Thoracic aorta (tissue), 2 donors: Measurements from ENCODE around the gene TTLL3. TPM values are rescaled to one million over a fixed set of nuclear protein-coding genes. Genes with fewer than 3 reads are reported as not detected.
"Not testable (repeated sequence)": the region's sequence is repeated elsewhere in the genome, so short reads cannot be mapped to it uniquely, and the experiment has no call there.

ENCODE experiments used
- ATAC-seq: fragments of 150-250 bp; one replicate; pipeline ENCODE4 v1.8.0; 2017; ENCODE audit warnings: low read depth; ENCODE audit not compliant: insufficient number of reproducible peaks, low FRiP score
- DNase-seq: peaks from one replicate; pipeline ENCODE4 v3.0.0-alpha.2; 2020; ENCODE audit warnings: low spot score
- H3K27ac ChIP-seq, 2 donors: fragments of 200-600 bp; sonication (generic); 1 replicate in 1 of 2; 2 replicates in 1 of 2; pipeline ENCODE4 v1.5.1; 2016; ENCODE audit warnings: mild to moderate bottlenecking in 2 of 2, moderate library complexity in 2 of 2
- H3K27me3 ChIP-seq: fragments of 200-600 bp; sonication (generic); replicated peaks from 2 replicates; pipeline ENCODE4 v1.6.0; 2016; ENCODE audit warnings: mild to moderate bottlenecking; ENCODE audit not compliant: insufficient read depth
- H3K36me3 ChIP-seq: fragments of 200-600 bp; sonication (generic); one replicate; pipeline ENCODE4 v1.5.1; 2016
- H3K4me1 ChIP-seq, 2 donors: fragments of 200-600 bp; sonication (generic); 1 replicate in 1 of 2; 2 replicates in 1 of 2; pipeline versions ENCODE4 v1.5.1 to v1.6.0; 2016; ENCODE audit warnings: low read depth in 2 of 2, mild to moderate bottlenecking in 1 of 2; ENCODE audit not compliant: control insufficient read depth in 1 of 2
- H3K4me3 ChIP-seq: fragments of 200-600 bp; sonication (generic); 2 replicates; pipeline ENCODE4 v1.5.1; 2016; ENCODE audit warnings: mild to moderate bottlenecking
- H3K9me3 ChIP-seq: fragments of 200-600 bp; sonication (generic); 2 replicates; pipeline ENCODE4 v1.5.1; 2016
- total RNA-seq, 2 donors: library from RNA; depleted of rRNA; stranded (reverse); fragments of >200 nt; gene quantifications; one replicate each; pipeline versions ENCODE4 v1.1.0 to v1.2.3, GENCODE V29; 2016
- TF ChIP-seq, protein P1 (sequence below): fragments of 200-600 bp; sonication (generic); IDR thresholded peaks from one replicate; pipeline ENCODE4 v1.5.1; 2019; ENCODE audit warnings: antibody characterized with exemption

Gene TTLL3
- total RNA-seq, 2 donors from 2014 or later: 77.0 to 91.9 TPM

DNA sequence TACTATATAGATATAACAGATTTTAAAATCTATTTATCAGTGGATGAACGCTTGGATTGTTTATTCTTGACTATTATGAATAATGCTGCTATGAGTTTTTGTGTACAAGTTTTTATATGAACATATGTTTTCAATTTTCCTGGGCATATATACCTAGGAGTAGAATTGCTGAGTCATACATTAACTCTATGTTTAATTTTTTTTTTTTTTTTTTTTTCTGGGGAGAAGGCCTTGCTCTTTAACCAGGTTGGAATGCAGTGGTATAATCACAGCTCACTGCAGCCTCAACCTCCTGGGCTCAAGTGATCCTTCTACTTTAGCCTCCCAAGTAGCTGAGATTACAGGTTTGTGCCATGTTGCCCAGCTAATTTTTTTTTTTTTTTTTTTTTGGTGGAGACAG lies 60.9 kb downstream of the TTLL3 start:
- DNase-seq (no peak), ATAC-seq (no peak)
- Histone ChIP-seq H3K27ac (no peak overlapping the region), H3K36me3 (no peaks in the 10 kb centered on the region), H3K4me1 (peaks cover 3 to 10% of the 10 kb centered on the region in 2 donors), H3K27me3 (no peaks in the 10 kb centered on the region), H3K4me3 (no peak overlapping the region), H3K9me3 (no peaks in the 10 kb centered on the region)
- TF ChIP-seq, protein P1, sequence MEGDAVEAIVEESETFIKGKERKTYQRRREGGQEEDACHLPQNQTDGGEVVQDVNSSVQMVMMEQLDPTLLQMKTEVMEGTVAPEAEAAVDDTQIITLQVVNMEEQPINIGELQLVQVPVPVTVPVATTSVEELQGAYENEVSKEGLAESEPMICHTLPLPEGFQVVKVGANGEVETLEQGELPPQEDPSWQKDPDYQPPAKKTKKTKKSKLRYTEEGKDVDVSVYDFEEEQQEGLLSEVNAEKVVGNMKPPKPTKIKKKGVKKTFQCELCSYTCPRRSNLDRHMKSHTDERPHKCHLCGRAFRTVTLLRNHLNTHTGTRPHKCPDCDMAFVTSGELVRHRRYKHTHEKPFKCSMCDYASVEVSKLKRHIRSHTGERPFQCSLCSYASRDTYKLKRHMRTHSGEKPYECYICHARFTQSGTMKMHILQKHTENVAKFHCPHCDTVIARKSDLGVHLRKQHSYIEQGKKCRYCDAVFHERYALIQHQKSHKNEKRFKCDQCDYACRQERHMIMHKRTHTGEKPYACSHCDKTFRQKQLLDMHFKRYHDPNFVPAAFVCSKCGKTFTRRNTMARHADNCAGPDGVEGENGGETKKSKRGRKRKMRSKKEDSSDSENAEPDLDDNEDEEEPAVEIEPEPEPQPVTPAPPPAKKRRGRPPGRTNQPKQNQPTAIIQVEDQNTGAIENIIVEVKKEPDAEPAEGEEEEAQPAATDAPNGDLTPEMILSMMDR: no peak

DNA sequence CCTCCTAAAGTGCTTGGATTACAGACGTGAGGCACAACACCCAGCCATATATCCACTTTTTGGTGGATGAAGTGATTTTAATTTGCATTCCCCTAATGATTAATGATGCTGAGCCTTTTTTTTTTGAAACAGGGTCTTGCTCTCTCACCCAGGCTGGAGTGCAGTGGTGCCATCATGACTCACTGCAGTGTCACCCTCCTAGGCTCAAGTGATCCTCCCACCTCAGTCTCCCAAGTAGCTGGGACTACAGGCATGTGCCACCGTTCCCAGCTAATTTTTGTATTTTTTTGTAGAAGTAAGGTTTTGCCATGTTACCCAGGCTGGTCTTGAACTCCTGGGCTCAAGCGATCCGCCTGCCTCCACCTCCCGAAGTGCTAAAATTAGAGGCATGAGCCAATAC lies 62.0 kb downstream of the TTLL3 start:
- H3K36me3 ChIP-seq, ATAC-seq, H3K9me3 ChIP-seq, H3K27ac ChIP-seq, H3K27me3 ChIP-seq, H3K4me3 ChIP-seq, DNase-seq, H3K4me1 ChIP-seq: not testable (repeated sequence)

DNA sequence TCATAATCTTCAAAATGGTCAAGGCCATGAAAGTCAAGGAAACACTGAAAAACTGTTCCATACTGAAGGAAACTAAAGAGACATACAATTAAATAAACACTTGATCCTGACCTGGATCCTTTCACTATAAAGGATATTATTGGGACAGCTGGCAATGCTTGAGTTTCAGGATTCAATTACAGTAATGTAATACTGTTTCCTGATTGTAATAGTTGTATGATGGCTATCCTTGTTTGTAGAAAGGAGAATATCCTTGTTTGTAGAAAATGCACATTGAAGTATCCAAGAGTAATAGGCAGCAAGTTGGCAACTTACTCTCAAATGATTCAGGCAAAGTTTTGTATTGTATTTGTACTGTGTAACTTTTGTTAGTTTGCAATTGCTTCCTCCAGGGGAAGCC lies 65.4 kb downstream of the TTLL3 start:
- H3K27me3 ChIP-seq: no peaks in the 10 kb centered on the region
- H3K27ac ChIP-seq: no peak overlapping the region
- no peaks in the 10 kb centered on the region for H3K9me3 ChIP-seq
- no peaks in the 10 kb centered on the region for H3K4me1 ChIP-seq
- no peaks in the 10 kb centered on the region for H3K36me3 ChIP-seq
- DNase-seq (no peak), ATAC-seq (no peak)
- H3K4me3 ChIP-seq: no peak overlapping the region
- TF ChIP-seq, protein P1: no peak

DNA sequence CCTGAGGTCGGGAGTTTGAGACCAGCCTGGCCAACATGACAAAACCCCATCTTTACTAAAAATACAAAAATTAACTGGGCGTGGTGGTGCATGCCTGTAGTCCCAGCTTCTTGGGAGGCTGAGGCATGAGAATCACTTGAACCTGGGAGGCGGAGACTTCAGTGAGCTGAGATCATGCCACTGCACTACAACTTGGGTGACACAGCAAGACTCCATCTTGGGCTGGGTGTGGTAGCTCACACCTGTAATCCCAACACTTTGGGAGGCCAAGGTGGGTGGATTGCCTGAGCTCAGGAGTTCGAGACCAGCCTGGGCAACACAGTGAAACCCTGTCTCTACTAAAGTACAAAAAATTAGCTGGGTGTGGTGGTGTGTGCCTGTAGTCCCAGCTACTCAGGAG lies 66.2 kb downstream of the TTLL3 start:
- H3K36me3 ChIP-seq, H3K27ac ChIP-seq, H3K9me3 ChIP-seq, H3K27me3 ChIP-seq, ATAC-seq, DNase-seq, H3K4me1 ChIP-seq, H3K4me3 ChIP-seq: not testable (repeated sequence)

DNA sequence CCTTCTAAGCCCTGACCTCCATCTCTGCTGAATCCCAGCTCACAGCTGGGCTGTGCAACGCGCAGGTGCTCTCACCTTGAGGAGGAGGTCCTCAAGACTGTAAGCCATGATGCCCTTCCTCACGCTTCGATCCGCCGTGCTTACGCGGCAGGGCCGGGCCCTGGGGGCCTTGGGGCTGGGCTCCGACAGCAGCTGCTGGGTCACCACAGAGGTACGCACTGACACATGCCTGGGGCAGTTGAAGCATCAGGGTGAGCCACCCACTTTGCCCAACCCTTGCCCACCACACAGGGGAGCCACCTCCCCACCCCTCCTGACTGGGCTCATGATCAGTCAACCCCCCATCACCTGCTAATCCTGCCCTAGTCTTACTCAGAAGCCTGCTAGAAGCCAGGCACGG lies 66.9 kb downstream of the TTLL3 start:
- Histone ChIP-seq H3K36me3 (no peaks in the 10 kb centered on the region), H3K4me3 (no peak overlapping the region), H3K27ac (no peak overlapping the region), H3K4me1 (no peaks in the 10 kb centered on the region), H3K27me3 (no peaks in the 10 kb centered on the region), H3K9me3 (no peaks in the 10 kb centered on the region)
- no peak for ATAC-seq
- TF ChIP-seq, protein P1: no peak
- DNase-seq: no peak

DNA sequence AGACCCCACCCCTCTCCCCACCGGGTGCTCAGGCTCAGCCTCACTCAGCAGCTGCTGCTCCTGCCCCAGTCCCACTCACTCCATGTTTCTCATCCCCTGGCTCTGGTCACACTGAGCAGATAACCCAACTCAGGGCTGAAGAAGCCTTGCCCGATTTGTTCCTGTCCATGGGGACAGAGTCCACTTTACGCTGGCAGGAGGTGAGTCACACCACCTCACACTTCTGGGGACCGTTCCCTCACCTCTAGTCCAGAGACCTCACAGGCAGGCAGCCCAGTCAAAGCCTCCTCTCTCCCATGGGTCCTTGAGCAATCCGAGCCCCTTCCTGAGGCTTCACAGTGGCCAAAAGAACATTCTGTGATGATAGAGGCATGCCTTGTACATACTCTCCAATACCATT lies 68.6 kb downstream of the TTLL3 start:
- Histone ChIP-seq H3K36me3 (no peaks in the 10 kb centered on the region), H3K9me3 (no peaks in the 10 kb centered on the region), H3K27ac (no peak overlapping the region), H3K4me1 (no peaks in the 10 kb centered on the region), H3K27me3 (no peaks in the 10 kb centered on the region), H3K4me3 (no peak overlapping the region)
- DNase-seq (no peak), ATAC-seq (no peak)
- TF ChIP-seq, protein P1: no peak
